NCI-H1092 treated with DMSO at 0.1 percent for 48 hours (cell line): ENCODE results near the gene ORM2.

Source experiments
- DNase-seq: peaks from one replicate; lab custom pipeline; 2025; lab: John Stamatoyannopoulos, UW

ORM2 gene

DNA sequence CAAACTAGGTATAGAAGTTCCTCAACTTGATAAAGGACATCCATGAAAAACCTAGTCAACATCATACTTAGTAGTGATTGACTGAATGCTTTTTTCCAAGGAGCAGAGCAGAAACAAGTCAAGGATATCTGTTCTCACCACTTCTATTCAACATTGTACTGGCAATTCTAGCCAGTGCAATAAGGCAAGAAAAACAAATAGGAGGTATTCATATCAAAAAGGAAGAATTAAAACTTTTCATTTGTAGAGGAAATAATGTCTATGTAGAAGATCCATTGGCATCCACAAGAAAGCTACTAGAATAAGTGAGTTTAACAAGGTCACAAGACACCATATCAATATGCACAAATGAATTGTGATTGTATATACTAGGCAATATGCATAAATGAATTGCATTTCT, 35.0 kb upstream of the ORM2 start:
- no peak for DNase-seq

DNA sequence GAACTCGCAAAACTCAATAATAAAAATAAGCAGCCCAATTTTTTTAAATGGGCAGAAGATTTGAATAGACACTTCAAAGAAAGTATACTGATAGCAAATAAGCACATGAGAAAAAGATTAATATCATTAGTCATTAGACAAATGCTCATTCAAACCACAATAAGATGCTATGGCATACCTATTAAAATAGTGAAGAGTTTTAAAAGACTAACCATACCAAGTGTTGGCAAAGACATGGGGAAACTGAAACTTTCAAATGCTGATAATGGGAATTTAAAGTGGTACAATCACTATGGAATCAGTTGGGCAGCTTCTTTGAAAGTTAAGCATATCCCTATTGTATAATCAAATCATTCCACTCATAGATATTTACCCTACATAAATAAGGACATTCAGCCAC, 33.3 kb upstream of the ORM2 start:
- no peak for DNase-seq

DNA sequence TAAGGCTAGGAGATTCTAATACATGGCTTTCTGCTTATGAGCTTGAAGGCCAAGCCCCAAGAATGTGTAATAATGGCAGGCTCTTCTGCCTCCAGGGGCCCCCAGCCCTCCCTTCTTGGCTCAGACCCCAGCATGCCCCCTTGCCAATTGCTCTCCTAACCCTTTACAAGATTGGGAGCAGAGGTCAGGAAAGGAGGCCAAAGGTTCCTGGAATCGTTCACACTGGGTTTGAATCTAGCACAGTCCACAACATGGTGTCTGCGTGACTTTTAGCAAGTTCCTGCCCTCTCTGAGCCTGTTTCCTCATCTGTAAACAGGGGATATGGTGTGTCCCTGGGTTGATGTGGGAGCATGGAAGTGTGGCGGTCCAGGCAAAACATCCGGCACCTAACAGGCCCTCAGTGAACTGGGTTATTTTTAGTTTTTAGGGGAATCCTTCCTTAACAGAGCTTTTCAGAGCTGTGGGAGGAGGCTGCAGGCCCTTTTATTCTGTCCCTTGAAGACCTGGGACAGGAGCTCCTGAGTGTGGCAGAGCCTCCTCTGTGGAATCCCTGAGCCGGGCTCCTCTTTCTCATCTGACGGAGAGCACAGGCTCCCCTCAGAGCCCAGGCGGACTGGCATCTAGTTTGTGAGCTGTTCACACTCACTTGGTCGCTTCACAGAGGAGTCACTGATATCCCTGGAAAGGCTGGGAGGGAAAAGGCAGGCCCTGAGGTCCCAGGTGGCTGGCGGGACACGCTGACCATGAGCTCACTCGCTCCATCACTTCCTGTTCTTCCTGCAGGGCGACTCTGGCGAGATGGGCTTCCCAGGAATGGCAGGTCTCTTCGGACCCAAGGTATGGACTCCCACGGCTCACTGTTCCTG, 30.1 kb upstream of the ORM2 start:
- no peak for DNase-seq

DNA sequence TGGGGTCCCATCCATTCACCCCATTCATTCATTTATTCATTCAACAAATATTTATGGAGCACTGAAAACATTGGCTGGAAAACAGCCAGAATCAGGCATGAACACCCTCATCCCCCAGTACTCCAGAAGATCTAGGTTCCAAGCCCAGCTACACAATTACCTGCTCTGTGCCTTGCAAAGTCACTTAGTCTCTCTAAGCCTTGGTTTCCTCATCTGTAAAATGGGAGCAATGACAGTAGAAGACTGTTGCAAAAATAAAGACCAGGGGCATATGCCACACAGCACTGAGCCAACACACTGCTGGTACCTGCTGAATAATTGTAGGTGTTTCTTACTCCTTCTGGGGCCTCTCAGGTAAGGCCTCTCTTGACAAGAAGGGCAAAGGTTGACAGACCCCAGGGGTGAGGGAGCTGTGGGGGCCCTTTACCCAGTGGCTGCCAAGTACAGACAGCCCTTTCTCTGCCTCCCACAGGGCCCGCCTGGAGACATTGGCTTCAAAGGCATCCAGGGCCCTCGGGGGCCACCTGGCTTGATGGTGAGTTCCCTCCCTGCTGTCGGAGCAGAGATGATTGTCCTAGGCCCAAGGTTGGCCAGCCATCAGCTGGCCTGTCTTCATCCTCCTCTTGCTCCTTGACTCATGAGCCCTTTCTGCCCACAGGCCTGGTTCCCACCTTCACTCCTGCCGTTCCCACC, 29.4 kb upstream of the ORM2 start:
- no peak for DNase-seq

DNA sequence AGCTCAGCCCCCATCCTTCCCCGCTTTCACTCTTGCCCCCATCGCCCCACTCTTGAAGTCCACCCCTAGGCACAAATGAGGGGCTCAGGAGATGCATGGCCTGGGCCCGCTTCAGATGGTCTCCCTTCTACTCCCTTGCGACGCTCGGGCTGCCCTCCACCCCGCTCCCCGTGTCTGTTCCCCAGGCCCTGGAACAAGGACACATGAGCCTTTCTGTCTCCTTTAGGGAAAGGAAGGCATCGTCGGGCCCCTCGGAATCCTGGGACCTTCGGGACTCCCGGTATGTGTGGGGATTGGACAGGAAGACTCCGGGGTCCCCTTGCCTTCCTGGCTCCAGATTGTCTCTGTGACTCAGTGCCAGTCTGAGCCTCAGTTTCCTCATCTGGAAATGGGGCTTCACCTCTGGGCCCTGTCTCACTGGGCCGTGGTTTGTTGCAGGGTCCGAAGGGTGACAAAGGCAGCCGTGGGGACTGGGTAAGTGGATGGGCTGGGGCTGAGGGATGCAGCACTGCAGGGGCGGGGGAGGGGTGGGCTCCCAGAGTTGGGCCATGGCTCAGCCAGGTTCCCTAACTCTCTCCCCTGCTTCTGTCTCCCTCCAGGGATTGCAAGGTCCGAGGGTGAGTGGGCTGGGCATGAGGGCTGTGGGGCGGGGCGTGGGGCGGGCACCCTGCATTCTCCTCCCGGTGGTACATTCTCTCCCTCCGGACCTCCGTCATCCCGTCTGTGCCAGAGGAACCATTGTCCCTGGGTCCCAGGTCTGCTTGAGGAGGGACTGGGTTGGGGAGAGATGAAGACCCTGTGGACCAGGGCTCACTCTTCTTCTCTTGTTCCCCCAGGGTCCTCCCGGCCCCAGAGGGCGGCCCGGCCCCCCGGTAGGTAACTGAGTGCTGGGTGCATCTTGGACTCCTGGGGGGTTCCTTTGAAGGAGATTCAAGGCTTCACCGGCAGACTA, 28.5 kb upstream of the ORM2 start:
- no peak for DNase-seq

DNA sequence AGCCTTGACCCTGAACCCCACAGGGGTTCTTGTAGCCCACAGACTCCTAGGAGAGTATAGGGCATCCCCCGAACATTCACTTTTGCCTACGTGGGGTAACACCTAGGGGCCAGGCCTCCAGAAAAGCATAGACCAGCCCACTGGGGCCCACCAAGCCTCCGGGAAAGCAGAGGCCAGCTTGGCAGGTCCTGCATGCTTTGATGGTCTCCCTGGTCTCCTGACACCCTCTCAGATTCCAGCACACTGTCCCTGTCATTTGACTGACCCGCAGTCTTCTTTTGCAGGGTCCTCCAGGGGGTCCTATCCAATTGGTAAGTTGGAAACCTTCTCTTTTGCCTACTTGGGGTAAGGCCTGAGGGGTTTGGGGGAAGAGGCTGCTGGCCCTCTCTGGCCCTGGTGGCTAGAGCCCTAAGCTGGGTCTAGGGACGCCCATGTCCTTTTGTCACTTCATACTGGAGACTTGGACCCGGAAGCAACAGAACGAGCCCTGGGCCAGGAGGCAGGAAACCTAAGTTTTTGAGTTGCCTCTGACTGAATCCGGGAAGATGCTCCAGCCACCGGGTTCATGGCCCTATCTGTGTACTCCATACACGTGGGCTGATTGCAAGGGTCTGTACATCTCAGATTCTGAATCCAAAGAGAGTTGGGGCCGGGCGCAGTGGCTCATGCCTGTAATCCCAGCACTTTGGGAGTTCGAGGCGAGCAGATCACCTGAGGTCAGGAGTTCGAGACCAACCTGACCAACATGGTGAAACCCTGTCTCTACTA, 27.7 kb upstream of the ORM2 start:
- DNase-seq, result no peak

DNA sequence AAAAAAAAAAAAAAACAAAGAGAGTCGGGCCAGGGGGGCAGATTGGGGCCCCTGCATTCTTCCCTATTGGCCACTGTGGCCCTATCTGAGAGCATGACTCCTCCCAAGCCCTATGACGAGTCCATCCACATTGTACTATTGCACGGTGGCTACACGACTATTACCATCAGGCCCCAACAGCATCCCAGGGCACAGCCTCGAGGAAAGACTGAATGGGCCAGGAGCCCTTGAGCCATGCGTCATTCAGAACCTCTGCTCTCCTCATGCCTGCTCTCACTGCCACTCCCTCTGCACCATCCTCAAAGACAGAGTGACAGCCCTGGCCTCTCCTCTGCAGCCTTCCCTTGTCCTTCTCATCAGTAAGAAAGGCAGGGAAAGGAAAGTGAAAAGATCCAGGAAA, 26.9 kb upstream of the ORM2 start:
- no peak for DNase-seq

DNA sequence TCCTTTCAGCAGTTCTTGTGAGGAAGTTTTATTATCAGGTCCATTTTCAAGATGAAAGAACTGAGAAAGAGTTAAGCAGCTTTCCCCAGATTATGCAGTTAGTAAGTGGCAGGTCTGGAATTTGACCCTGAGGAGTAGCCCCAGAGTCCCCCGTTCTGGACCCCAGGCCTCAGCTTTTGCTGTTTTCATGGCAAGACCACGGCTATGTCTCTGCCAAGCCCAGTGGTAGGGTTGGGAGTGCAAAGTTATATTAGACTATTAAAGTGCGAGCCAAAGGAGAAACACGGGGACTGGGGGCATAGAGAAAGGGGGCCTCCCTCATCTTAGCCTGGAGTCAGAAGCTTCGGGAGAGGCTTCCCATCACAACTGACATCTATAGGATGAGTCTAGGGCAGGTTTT, 26.1 kb upstream of the ORM2 start:
- no peak for DNase-seq

DNA sequence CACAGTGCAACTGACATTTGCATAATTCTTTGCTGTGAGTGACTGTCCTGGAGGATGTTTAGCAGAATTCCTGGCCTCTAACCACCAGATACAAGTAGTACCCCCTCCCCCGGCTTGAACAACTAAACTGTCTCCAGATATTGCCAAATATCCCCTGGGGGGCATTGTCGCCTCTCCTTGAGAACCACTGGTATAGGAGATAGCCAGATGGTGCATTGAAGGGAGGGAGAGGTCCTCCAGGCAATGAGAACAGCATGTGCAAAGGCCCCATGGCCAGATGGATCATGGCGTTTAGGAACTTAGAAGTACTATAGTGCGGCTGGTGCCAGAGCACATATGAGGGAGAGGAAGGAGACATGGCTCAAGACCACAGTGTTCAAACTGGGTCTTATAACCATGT, 25.7 kb upstream of the ORM2 start:
- DNase-seq, result no peak

DNA sequence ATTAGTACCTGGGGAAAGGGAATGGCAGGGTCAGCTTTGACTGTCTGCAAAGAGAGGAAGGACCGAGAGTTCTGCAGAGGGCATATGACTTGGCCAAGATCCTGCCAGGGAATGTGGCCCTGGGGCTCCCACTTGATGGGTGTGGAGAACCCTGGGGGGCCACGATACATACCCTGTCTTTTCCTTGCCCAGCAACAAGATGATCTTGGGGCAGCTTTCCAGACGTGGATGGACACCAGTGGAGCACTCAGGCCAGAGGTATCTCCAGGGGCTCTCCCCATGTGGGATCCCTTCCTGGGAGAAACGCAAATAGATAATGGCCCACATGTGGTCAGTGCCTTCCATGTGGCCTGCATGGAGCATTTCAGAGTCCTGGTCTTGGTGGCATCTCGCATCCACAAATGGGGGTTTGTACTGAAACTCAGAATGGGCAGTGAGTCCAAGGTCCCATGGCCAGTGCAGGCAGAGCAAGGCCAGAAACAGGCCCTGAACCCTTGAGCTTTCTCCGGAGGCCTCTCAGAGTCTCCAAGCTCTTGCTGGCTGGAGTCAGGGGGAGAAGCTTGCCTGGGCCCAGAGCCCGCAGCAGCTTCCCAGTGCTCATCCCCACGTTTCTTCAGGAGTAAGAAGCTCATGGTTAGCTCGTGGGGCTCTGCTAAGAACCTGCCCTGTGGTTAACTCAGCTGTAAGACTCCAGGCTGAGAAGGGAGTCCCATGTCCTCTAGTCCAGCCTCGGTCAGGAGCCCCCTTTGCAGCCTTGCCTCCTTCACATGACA, 25.1 kb upstream of the ORM2 start:
- no peak for DNase-seq

DNA sequence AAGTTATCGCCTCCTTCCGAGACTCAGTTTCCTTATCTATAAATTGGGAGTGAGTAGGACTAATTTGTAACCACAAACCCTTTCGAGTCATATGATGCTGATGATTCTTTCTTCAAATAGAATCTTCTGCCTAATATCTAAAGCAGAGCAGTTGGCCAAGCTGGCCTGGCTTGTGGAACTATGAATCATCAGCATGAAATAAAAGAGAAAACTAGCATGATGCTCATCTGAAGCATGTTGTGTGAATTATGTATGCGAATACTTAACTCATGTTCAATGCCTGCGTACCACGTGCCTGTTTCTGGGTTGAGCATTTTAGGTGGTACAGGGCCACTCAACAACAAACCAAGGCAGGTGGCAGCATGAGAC, 21.8 kb upstream of the ORM2 start:
- DNase-seq, result no peak

DNA sequence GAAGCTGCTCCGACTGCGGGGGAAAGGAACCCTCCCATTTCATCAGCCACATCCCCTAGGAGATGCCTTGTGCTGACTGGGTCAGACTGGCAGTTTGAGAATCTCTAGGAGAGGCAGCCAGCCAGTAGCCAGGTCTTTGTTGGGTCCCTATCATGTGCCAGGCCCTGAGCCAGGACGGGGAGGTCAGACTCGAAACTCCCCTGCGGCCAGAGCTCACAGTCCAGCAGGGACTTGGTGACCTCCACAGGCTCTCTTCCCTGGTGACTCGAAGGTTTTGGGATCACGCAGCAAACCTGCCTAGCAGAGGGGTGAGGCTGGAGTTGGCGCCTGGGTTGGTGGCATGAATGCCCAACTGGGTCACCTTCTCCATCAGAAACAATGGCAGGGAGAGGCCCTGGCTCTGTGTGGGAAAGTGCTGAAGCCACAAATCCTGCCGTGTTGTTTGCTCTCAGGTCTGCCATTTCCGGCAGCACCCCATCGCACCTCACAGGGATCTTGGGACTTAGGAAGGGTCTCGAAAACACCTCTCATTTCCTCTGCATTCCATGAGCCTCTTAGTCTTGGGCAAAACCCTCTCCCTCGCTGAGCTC, 21.2 kb upstream of the ORM2 start:
- DNase-seq, result no peak

DNA sequence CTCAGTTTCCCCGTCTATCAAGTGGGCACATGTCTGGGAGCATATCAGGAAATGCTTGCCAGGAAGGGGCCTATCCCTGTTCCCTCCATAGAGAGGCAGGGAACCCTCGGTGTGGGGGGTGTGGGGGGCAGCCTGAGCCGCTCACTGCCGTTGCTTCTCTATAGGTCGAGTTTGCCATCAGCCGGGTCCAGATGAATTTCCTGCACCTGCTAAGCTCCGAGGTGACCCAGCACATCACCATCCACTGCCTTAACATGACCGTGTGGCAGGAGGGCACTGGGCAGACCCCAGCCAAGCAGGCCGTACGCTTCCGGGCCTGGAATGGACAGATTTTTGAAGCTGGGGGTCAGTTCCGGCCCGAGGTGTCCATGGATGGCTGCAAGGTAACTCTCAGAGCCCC, 20.6 kb upstream of the ORM2 start:
- no peak for DNase-seq

DNA sequence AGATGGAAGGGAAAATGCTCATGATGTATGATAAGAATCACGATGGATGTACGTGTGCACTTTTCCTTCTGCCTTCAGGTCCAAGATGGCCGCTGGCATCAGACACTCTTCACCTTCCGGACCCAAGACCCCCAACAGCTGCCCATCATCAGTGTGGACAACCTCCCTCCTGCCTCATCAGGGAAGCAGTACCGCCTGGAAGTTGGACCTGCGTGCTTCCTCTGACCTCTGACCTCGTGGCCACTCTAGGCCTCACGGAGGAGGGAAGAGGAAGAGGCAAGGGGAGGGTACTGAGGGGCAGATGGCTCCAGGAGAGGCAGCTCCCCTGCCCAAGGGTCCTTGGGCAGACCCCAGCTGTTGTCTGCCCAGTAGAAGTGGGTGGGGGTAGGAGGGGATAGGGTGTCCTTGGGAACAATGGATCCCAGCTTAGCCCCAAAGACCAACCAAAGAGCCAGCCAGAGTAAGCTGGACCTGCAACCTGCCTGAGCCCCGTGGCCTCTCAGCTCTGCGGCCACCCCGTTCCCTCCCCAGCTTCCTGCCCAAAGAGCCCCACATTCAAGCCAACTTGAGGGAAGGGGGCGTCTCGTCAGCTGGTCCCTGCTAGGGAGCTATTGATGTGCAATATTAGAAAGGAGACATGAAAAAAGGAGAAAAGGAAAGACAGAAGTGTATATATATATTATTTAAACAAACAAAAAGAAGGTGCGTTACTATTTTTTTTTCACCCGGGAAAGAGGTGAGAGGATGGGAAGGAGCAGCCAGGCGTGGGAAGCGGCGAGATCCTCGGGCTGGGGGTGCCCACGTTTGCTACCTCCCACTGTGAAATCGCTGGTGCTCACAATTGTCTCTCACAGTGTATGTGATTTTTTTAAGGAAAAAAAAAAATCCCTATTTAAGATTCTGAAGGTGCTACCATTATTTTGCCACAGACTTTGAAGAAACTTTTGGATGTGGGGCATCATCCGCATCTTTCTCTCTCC, 18.9 kb upstream of the ORM2 start:
- DNase-seq, result no peak

DNA sequence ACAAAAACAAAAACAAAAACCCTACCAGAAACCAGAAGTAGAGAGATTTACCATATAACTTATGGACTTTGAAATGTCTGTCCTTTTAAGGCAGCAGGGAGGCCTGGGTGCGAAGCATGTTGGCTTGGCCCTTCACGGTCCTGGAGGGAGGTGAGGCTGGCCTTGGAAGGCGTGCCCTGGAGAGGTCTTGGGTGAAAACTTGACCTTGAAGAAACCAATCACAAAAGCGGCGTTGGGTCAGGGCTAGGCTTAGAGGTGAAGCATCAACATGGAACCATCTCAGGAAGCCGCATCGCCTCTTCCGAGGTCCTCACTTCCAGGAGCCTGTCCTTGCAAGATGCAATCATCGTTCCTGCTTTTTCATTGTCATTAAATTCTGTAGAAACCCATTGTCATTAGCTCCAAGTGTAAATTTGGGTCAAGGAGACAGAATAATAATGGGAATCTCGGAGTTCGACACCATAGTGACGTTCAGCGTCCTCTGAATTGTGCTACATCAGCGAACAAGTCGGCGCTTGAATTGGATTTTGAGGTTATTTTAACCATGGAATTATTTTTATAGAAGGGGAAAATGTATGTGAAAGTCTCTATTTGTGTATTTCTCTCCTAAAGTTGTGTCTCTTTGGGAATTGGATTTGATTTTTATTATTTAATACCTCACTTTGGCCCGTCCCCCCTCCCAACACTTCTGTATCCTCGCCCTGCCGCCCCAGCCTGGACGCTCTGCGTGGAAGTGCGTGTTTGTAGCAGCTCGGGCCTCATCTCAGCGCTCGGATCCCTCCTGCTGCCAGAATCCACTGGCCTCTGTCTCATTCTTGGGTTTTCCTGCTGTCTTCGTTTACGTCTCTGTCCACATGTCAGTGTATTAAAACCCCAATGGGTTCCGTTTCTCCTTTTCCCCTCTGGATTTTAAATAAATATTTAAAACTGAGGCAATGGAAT, 17.8 kb upstream of the ORM2 start:
- DNase-seq, result no peak

DNA sequence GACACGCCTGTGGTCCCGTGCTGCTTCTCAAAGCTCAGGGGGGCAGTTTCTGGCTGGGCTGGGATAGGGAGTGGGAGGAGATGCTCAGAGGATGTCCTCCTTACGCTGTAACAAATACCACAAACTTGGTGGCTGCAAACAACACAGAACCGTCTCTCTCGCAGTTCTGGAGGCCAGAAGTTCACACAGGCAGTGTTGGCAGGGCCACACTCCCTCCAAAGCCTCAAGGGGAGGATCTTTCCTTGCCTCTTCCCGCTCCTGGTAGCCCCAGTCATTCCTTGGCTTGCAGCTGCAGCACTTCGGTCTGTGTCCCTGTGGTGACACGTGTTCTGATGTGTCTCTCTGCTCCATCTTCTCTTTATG, 17.2 kb upstream of the ORM2 start:
- no peak for DNase-seq

DNA sequence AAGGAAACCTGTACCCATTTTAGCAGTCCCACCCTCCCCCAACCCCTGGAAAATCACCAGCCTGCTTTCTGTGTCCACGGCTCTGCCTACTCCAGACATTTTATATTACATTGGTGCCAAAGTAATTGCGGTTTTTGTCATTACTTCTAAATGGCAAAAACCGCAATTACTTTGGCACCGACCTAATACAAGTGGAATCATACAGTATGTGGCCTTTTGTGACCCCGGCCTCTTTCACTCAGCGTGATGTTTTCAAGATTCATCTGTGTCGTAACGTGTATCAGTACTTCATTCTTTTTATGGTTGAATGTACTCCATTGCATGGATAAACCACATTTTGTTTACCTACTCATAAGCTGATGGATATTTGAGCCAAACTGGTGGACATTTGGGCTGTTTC, 16.5 kb upstream of the ORM2 start:
- DNase-seq, result no peak

DNA sequence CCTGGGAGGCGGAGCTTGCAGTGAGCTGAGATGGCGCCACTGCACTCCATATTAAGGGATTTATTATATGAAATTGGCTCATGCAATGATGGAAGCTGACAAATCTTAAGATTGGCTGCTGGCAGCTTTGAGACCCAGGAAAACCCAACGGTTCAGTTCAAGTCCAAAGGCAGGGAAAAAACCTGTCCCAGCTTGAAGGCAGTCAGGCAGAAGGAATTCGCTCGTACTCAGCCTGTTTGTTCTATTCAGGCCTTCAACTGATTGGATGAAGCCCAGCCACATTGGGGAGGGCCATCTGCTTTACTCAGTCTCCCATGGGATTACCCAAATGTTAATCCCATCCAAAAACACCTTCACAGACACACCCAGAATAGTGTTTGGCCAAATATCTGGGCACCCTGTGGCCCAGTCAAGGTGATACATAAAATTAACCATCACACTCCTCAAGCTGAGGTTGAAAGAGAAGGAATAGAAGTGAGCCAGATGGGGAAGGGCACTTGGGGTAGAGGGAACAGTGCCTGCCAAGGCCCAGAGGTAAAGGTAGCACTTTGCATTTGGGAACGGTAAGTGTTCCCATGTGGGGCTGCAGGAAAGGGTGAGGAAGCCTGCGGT, 15.3 kb upstream of the ORM2 start:
- no peak for DNase-seq
